PC-9 (cell line): ENCODE measurements around the gene NT5M. TPM values are rescaled to one million over a fixed set of nuclear protein-coding genes. Genes with fewer than 3 reads are reported as not detected.

Source experiments
- BruUV-seq: library from RNA; stranded (reverse); fragments of 400-500 nt; replicated peaks from 2 replicates; lab custom pipeline; 2021; lab: Mats Ljungman, UMichigan
- CTCF ChIA-PET: fragments of 300-600 bp; sonication (Branson Sonifier 250); formaldehyde crosslinking; loops from one replicate; lab custom pipeline; 2022; ENCODE audit warnings: antibody characterized with exemption; lab: Charles Lee
- POLR2A ChIA-PET: fragments of 300-600 bp; sonication (Branson Sonifier 250); formaldehyde crosslinking; loops from one replicate; lab custom pipeline; 2022; ENCODE audit warnings: antibody characterized with exemption; ENCODE audit not compliant: unreplicated experiment; lab: Charles Lee
- DNase-seq, 2 experiments: peaks; one replicate each; pipeline versions ENCODE4 v3.0.0 to v3.0.0-alpha.2; 2015 to 2022; ENCODE audit warnings: mixed read lengths in 1 of 2
- H2AFZ ChIP-seq: fragments of 200-600 bp; sonication (generic); 2 replicates; pipeline ENCODE4 v1.8.1; 2017; ENCODE audit warnings: antibody characterized with exemption
- H3F3A ChIP-seq: fragments of 200-600 bp; sonication (generic); 2 replicates; pipeline ENCODE4 v1.8.1; 2017; ENCODE audit warnings: antibody characterized with exemption, mild to moderate bottlenecking, low read depth; ENCODE audit not compliant: insufficient read depth
- H3K27ac ChIP-seq: fragments of 200-600 bp; sonication (generic); 2 replicates; pipeline ENCODE4 v1.6.1; 2016; ENCODE audit warnings: mixed run types
- H3K27me3 ChIP-seq: fragments of 200-600 bp; sonication (generic); 2 replicates; pipeline ENCODE4 v1.6.1; 2016; ENCODE audit warnings: low read depth, mixed run types; ENCODE audit not compliant: insufficient read depth
- H3K36me3 ChIP-seq: fragments of 200-600 bp; sonication (generic); 2 replicates; pipeline ENCODE4 v1.6.1; 2016; ENCODE audit warnings: low read depth, mixed run types
- H3K4me1 ChIP-seq: fragments of 200-600 bp; sonication (generic); replicated peaks from 2 replicates; pipeline ENCODE4 v1.6.1; 2016; ENCODE audit warnings: mixed run types; ENCODE audit not compliant: insufficient read depth
- H3K4me2 ChIP-seq: fragments of 200-600 bp; sonication (generic); 2 replicates; pipeline ENCODE4 v1.6.1; 2017; ENCODE audit warnings: mixed run types
- H3K4me3 ChIP-seq: fragments of 200-600 bp; sonication (generic); 2 replicates; pipeline ENCODE4 v1.6.1; 2016; ENCODE audit warnings: mixed run types
- H3K79me2 ChIP-seq: fragments of 200-600 bp; sonication (generic); 2 replicates; pipeline ENCODE4 v1.6.1; 2017; ENCODE audit warnings: low read depth, mixed run types
- H3K9me2 ChIP-seq: fragments of 200-600 bp; sonication (generic); 2 replicates; pipeline ENCODE4 v1.8.1; 2017; ENCODE audit warnings: mild to moderate bottlenecking; ENCODE audit not compliant: insufficient read depth
- H3K9me3 ChIP-seq: fragments of 200-600 bp; sonication (generic); 2 replicates; pipeline ENCODE4 v1.8.1; 2016; ENCODE audit warnings: low read depth; ENCODE audit not compliant: insufficient read depth
- H4K20me1 ChIP-seq: fragments of 200-600 bp; sonication (generic); 2 replicates; pipeline ENCODE4 v1.8.1; 2017; ENCODE audit not compliant: insufficient read depth
- CTCF ChIP-seq: fragments of 200-600 bp; sonication (generic); conservative IDR thresholded peaks from 2 replicates; pipeline ENCODE4 v1.6.1; 2017; ENCODE audit warnings: mixed run types, antibody characterized with exemption, mild to moderate bottlenecking, moderate library complexity
- EZH2 ChIP-seq: fragments of 200-600 bp; sonication (generic); IDR thresholded peaks from 2 replicates; pipeline ENCODE4 v1.8.0; 2017; ENCODE audit warnings: antibody characterized with exemption, low read depth
- intact Hi-C: fragments of 100-400 bp; cut with micrococcal nuclease; formaldehyde crosslinking; loops from one replicate; pipeline ENCODE4 v1.10.0; 2022; ENCODE audit not compliant: unreplicated experiment
- total RNA-seq: library from RNA; stranded (reverse); gene quantifications from 2 replicates; pipeline ENCODE4 v1.2.3, GENCODE V29; 2021

NT5M gene
- total RNA-seq, 1 experiment from 2014 or later = 6.2 TPM

- Histone ChIP-seq H3F3A (no peaks in the 10 kb centered on the region), H3K4me1 (no peaks in the 10 kb centered on the region), H3K4me2 (no peak overlapping the region), H3K27me3 (no peaks in the 10 kb centered on the region), H3K9me3 (no peaks in the 10 kb centered on the region), H3K4me3 (no peak overlapping the region), H3K9me2 (no peaks in the 10 kb centered on the region), H3K79me2 (no peaks in the 10 kb centered on the region), H3K36me3 (no peaks in the 10 kb centered on the region), H2AFZ (no peak overlapping the region), H3K27ac (no peak overlapping the region), H4K20me1 (no peaks in the 10 kb centered on the region)
- BruUV-seq = no TSS peak
- DNase-seq = no peak
- ChIA-PET POLR2A (no interaction called here), CTCF (no interaction called here)
- intact Hi-C loops = no loop called here
- TF ChIP-seq CTCF = no peak
- TF ChIP-seq EZH2 = no peak
Observed at GRCh38 chr17:17325228-17325627, 22.1 kb downstream of the NT5M start.

GRCh38 chr17:17325816-17326215 is 22.6 kb downstream of the NT5M start:
- CTCF ChIA-PET = no interaction called here

GRCh38 chr17:17326275-17326875 is 23.2 kb downstream of the NT5M start:
- CTCF ChIA-PET = no interaction called here
- Histone ChIP-seq H3K27ac (no peak overlapping the region), H4K20me1 (no peaks in the 10 kb centered on the region), H3K4me1 (no peaks in the 10 kb centered on the region), H3K27me3 (no peaks in the 10 kb centered on the region), H3K9me2 (no peaks in the 10 kb centered on the region), H3K9me3 (no peaks in the 10 kb centered on the region), H3F3A (peaks cover 3% of the 10 kb centered on the region; the same call in 1 of the 2 replicates), H3K4me2 (no peak overlapping the region), H2AFZ (no peak overlapping the region), H3K79me2 (no peaks in the 10 kb centered on the region), H3K36me3 (no peaks in the 10 kb centered on the region), H3K4me3 (no peak overlapping the region)
- no peak for DNase-seq
- TF ChIP-seq CTCF (no peak), EZH2 (no peak)
- no TSS peak for BruUV-seq
- intact Hi-C loops = no loop called here
- POLR2A ChIA-PET = no interaction called here

More at GRCh38 chr17:17325816-17326215, 22.6 kb downstream of the NT5M start:
- no peaks in the 10 kb centered on the region for H3K36me3 ChIP-seq
- TF ChIP-seq EZH2 (no peak), CTCF (no peak)
- H3K9me2 ChIP-seq = no peaks in the 10 kb centered on the region
- H3K4me3 ChIP-seq = no peak overlapping the region
- no peaks in the 10 kb centered on the region for H3K9me3 ChIP-seq
- no peaks in the 10 kb centered on the region for H3F3A ChIP-seq
- BruUV-seq = no TSS peak
- no peak overlapping the region for H3K4me2 ChIP-seq
- POLR2A ChIA-PET = no interaction called here
- no peaks in the 10 kb centered on the region for H4K20me1 ChIP-seq
- H3K27ac ChIP-seq = no peak overlapping the region
- DNase-seq = no peak
- H3K27me3 ChIP-seq = no peaks in the 10 kb centered on the region
- intact Hi-C loops = no loop called here
- no peak overlapping the region for H2AFZ ChIP-seq
- H3K4me1 ChIP-seq = no peaks in the 10 kb centered on the region
- H3K79me2 ChIP-seq = no peaks in the 10 kb centered on the region
